Cortex of kidney (tissue), 1 donor: ENCODE measurements around the gene LPIN1.
"Not testable (repeated sequence)": the region's sequence is repeated elsewhere in the genome, so short reads cannot be mapped to it uniquely, and the experiment has no call there.

Experiments used
- DNase-seq: peaks from one replicate; lab custom pipeline; 2025; lab: John Stamatoyannopoulos, UW

The LPIN1 gene

DNA sequence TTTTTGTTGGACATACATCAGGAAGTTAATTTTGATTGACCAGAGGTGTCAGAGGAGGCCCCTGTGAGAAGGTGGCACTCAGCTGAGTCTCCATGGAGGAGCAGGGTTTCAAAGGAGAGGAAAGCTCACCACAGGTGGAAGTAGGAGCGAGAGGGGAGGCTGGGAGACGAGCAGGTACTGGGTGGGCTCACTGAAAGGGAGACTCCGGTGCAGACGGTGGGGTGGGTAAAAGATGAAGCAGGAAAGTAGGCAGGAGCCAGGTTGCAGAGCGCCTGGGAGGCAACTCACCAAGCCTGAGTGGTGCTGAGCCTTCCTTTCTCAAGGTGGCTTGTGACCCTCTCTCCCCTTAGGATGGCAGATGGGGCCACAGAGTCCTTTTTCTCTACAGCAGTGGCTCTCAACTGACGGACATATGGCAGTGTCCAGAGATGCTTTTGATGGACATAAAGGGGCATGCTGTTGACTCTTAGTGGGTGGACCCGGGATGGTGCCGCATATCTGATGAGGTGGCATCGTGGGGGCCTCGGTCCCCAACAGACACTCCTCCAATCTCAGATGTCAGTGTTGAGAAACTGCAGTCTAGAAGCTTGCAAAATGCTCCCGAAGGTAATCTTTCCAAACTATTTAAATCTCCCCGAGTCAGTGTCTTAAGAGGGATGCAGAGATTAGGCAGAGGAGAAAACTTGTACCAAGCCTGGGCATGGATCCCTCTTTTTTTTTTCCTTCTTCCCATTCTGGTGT lies 64.0 kb downstream of the LPIN1 start:
- DNase-seq = no peak

DNA sequence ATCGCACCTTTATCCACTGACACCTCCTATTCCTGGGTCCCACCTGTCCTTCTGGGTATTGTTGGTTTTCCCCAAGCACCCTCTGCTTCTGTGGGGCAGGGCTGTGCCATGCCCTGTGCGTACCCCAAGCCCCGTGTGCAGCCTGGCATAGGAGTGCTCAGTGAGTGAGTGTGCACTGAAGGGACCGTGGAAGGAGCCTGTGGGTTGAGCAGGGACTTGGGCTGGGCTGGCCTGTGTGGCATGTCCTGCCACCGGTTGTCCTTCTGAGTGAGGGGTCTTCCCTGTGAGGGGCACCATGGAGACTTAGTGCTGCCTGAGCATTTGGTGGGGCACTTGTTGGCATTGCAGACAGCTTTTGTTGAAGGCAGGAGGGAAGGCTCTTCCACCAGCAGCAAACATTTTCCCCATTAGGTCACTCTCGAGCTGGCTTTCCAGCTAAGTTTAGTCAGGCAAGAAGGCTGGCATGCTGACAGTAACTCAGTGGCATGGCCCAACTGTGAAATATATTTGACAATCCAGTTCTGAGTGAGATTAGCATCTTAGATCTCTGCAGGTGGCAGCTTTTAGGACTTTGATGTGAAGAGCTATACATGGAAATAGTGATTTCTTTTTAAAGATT lies 64.7 kb downstream of the LPIN1 start:
- no peak for DNase-seq

DNA sequence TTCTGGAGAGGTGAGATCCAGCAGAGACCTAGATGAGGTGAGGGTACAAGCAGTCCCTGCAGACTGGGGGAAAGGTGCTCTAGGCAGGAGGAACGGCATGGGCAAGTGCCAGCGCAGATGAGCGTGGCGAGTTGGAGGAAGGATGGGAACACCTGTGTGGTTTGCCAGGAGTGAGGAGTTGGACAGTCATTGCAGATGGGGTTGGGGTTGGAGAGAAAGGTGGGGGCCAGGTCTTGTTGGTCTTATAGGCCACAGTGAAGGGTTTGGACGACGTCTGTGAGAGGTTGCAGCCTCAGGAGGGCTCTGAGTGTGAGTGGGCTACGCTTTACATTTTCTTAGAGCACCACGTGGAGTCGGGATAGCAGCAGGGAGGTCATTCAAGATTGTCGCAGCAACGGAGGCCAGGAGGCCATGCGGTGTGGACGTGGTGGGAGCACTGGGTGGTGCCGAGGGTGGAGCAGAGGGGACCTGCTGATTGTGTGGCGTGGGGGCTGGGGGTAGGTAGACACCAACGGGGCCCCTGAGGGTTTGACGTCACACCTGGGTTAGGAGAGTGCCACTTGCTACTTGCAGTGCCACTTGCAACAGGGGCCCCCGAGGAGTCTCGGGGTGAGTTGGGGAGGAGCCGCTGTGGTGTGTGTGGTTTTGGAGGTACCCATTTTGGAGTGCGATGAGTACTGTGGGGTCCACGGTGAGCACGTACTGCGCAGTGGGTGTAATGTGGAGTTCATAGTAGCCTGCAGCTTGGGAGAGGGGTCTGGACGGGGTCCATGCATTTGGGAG lies 66.2 kb downstream of the LPIN1 start:
- DNase-seq = no peak

DNA sequence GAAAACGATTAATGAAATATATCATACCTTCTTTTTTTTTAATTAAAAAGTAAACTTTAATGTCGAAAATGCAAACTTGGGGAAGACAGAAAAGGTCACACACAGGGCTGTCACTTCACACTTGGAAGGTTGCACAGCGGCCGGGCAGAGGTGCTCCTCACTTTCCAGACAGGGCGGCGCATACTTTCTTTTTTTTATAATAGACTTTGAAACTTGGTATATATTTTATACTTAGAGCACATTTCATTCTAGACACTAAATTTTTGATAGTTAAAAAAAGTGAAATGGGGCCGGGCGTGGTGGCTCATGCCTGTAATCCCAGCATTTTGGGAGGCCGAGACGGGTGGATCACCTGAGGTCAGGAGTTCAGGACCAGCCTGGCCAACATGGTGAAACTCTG lies 66.9 kb downstream of the LPIN1 start:
- not testable (repeated sequence) for DNase-seq

DNA sequence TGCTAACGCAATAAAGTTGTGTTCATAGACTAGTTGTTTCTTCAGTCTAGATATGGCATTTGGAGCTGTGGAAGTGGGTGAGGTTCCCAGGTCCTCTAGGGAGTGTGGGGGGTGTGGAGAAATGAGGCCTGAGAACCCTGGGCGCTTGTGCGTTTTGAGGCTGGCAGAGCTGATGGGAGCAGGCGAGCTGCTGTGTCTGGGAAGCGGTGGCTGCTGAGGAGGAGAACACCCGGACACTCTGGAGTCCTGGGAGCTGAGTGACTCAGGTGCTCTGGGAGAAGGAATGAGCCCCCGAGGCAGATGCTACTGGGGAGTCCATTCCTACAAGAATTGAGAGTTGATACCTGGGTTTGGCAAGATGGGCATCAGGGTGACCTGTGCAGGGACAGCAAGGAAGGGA lies 67.5 kb downstream of the LPIN1 start:
- DNase-seq = no peak

DNA sequence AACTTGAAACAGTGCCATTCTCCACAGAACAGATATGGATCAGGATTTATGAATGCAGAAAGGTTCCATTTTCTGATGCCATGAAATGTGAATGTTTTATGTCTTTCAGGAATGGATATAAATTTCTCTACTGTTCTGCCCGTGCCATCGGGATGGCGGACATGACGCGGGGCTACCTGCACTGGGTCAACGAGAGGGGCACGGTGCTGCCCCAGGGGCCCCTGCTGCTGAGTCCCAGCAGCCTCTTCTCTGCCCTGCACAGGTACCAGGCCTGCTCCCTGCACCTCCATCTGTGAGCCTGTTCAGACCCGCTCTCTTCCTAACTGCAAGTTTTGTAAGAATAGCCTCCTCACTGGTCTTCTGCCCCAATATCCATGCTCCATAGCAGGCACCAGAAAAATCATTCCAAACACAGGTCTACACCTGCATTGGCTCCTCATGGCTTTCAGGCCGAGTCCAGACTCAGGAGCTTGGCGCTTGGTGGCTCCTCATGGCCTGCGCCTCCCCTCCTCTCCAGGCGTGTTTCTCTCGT lies 68.6 kb downstream of the LPIN1 start:
- DNase-seq = no peak

DNA sequence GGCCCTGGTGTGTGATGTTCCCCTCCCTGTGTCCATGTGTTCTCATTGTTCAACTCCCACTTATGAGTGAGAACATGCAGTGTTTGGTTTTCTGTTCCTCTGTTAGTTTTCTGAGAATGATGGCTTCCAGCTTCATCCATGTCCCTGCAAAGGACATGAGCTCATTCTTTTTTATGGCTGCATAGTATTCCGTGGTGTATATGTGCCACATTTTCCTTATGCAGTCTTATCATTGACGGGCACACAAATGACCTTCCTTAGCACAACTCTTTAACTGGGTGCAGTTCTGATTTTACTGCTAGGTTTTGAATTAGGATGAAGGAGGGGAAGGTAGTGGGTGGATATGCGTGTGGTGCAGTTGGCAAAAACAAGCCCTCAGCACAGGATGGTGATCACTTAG lies 70.5 kb downstream of the LPIN1 start:
- DNase-seq = not testable (repeated sequence)

DNA sequence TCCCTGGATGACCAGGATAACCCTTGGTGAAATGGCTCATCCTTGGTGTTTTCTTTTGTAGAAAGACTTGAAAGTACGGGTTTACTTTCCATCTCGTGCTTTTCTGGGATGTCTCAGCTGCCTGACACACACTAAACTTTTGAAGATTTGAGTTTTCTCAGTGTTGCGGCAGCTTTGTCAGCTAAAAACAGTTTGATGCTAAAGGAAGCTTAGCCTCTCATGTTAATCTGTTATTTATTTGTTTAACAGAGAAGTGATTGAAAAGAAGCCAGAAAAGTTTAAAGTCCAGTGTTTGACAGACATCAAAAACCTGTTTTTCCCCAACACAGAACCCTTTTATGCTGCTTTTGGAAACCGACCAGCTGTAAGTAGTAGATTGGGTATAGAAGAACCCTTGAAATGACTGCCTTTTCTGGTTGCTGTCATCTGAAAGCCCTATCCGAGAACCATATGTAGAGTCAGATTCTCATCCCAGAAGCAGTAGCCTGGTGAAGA lies 72.8 kb downstream of the LPIN1 start:
- DNase-seq = no peak

DNA sequence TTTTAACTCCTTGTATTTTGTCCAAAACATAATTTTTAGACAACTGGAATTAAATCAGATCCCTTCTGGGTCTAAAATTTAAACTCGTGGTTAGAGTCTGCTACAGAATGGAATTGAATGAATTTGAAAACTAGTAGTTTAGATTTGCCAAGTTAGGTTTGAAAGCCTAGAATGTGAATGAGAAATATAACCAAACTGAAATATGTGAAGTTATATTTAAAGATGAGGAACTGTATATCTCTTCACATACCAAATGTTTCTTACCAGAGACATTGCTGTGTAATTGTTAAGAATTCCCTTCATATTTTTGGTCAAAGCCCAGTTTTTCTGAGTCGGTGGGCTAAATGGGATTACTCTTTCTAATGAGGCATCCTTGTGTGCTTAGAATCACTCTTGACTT lies 74.2 kb downstream of the LPIN1 start:
- no peak for DNase-seq

DNA sequence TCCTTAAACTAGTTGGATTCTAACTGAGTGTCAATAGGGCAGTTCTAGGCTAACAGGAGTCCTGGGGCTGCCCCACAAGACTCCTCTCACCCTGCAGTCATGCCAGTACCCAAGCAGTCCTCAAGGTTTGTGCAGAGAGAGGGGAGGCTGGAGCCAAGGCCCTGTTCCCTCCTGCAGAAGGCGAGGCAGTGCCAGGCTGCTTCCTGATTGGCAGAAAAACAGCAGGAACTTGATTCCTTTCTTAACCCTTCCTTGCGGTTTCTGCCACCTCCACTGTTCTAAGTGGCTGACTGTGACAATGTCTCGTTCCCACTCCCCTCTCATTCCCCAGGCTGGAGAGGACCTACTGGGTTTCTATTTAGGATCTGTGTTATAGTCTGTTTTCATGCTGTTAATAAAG lies 75.3 kb downstream of the LPIN1 start:
- no peak for DNase-seq

DNA sequence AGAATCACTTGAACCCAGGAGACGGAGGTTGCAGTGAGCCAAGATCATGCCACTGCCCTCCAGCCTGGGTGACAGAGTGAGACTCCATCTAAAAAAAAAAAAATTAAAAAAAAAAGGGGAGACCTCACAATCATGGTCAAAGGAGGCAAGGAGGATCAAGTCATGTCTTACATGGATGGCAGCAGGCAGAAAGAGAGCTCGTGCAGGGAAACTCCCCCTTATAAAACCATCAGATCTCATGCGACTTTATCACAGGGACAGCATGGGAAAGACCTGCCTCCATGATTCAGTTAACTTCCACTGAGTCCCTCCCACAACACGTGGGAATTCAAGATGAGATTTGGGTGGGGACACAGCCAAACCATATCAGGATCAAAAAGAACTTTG lies 75.9 kb downstream of the LPIN1 start:
- DNase-seq = not testable (repeated sequence)

DNA sequence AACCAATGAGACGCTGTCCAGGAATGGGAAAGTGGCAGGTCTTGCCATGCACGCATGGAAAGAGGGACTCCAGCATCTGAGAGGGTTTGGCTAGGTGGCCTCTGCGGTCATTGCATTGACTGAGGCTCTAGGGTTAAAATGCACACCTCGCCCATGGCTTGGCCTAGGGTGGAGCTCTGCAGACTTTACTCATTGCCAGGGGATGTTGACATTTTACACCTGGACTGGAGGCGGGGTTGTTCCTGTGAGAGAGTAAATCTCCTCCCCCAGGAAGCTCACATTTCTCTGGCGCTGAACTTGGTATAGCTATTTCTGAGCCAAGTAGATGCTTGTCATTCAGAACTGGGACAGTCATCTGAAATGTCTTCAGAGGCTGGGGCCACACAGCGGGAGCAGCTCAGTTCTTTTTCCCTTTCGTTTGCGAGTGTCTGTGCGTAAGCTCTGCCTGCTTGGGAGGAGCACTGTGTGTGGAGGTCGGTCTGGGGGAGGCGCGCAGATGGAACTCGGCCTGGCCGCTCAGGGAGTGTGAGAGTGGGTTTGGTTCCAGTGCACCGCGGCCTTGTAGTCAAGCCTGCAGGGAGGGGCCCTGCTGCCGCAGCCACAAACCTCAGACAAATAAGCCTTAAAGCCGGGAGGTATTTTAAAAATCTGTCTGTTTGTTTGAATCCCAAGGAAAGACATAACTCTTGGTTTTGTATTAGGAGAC lies 76.5 kb downstream of the LPIN1 start:
- DNase-seq = no peak

DNA sequence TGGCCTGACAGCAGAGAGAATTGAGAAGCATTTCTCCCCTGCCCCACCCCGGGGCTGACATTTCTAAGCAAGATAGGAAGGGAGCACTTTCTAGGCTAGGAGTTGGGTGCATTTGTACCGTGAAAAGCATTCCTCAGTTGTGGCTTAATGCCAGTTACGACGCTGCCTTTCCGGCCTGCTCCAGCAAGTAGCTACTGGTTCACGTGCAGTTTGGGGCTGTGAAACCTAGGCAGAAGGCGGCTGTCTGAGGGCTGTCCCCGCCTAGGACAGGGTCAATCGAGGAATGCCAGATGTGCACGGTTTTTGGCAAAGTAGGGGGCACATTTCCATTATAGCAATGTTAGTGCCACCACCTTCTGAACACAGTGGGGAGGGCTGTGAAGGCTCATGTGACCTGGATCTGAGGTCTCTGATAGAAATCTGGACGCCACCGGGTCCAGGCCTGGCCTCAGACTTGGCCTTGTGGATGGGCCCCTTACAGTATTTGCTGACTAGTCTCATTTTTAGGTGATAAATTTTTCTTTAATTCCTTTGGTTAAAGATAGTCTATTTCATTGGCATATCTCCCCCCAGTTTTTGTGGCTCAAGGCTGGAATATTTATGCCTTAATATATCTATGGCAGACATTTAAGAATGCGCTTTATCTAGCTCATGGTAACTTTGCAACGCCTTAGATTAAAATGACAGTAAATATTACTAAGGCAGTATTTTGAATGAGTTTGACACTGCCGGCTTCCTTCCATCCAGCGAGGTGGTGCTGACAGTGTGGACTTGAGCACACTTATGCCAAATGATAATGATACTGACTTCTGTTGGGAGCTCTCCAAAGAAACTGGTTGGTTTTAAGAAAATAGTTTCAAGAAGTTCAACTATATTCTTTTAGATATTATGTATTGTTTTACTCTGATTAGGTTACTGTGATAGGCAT lies 78.7 kb downstream of the LPIN1 start:
- no peak for DNase-seq

DNA sequence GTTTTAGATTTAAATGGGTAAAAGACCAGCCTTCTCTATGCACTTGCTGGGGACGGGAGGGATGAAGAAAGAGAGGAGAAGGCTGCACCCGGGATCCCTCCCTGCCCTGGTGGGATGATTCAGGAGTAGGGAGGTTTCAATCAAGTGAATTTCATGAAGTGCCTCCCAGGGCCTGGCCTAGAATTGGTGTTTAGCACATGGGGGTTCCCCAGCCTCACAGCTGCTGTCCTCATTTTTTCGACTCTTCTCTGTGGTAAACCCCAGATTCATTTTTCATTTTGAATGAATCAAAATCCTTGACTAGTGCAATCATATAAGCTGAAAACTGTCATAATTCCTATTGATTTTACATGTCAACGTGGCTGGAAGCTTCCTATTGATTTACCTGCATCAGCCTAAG lies 81.1 kb downstream of the LPIN1 start:
- no peak for DNase-seq

DNA sequence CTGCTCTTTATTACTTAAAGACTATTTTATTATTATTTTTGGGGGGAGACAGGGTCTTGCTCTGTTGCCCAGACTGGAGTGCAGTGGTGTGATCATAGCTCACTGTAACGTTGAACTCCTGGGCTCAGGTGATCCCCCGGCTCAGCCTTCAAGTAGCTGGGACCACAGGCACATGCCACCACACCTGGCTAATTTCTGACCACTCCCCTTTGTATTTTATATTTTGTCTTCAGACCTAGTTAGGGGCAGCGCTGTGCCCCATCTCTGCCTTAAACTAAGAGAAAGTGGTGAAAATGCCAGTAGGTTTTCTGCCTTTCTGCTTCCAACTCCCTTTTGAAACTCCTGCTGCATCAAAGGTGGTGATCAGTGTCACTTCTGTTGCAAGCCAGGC lies 82.5 kb downstream of the LPIN1 start:
- DNase-seq = no peak

DNA sequence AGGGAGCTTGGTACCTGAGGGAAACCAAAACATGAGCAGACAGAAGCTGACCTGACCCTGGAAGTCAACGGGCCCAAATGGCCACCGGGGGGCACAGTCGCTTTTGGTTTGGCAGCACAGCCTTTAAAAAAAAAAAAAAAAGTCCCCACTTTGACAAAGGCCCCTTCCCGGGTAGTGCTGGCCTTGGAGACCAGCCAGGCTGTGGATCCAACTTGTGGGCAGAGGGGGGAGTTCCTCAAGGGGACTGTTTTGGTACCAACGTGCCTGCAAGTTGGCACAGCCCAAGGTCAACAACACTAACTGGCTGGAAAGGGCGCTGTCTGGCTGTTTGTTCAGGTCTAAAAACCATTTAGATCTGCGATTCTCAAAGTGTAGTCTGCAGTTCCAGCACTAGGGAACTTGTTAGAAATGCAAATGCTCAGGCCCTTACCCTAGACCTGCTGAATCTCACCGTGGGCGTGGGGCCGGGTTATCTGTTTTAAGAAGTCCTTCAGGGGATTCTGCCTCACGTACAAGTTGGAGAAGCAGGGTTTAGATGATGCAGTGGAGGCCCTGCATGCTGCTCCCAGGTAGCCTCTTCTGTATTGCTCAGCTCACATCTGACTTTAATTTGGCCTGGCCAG lies 83.0 kb downstream of the LPIN1 start:
- DNase-seq = no peak

DNA sequence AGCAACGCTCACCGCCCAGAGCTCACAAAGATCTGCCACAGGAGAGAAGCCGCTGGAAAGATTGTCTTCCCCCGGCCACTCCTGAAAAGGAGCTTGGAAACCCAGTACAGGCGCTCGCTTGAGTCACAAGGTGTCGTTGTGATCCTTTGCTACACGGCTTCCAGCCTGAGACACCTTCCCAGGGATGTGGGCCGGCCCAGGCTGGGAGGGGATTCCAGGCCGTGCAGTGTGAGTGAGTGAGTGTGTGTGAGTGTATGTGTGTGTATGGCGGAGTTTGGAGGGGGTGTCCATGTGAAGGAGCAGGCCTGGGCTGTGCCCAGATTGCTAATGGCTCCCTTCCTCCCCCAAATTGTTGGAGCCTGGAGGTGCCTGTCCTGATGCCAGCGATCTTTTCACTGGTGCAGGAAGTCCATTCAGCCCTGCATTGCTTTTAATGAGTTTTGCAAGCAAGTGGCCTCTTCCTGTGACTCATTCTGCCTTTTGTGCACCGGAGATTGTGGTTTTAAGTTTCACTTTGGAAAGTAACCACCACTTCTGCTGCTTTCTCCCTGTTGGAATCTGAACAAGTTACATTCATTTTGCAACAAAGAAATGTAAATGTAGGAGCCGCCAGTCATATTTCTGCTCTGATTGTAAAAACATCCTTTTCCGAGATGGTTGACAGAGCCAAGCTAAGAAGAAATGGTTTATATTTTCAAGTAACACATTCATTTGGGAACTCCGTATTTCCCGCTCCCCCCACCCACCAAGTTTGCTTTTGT lies 83.7 kb downstream of the LPIN1 start:
- no peak for DNase-seq

DNA sequence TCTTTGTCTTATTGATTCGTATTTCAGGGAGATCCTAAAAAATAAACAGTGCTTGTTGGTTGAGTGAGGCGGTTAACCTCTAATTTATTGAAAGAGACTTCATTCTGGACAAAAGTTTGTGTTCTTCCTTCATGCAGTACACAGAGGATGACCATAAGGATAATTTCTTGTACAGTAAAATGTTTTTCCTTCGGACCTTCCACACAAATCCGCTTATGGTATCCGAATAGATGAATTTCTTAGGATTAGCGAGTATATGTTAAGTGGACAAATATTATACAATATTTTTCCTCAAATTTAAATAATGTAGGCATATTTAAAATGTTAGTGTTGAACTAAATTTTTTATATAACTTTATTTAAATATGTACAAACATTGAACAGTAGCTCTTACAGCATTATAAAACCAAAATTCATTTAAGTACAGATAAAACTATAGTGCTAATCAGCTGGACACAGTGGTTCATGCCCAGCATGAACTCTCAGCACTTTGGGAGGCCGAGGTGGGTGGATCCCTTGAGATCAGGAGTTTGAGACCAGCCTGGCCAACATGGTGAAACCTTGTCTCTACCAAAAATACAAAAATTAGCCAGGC lies 84.4 kb downstream of the LPIN1 start:
- no peak for DNase-seq

DNA sequence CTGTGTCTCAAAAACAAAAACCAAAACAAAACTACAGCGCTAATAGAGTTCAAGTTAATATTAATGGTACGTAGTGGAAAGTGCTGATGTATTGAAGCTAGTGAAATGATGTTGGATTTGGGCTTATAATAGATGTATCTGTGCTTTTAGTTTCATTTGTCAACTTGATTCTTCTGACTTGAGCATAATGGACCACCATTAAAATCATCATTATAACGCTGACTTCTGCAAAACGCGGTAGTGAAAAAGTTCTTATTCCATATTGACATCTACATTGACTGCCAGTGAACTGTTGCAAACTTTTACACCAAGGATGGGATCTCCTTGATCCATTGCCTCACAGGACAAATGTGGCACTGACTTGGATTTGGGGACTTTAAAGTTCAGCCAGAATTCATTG lies 85.0 kb downstream of the LPIN1 start:
- no peak for DNase-seq
